ENCODE data around the gene ARMH1. TPM values are rescaled to one million over a fixed set of nuclear protein-coding genes. Genes with fewer than 3 reads are reported as not detected.

Gene ARMH1
- total RNA-seq, 3 donors from 2014 or later: 1.7 to 4.1 (median 2.3) TPM

GRCh38 chr1:44681905-44682882, 7.7 kb downstream of the ARMH1 start:
- no peak for DNase-seq

DNA sequence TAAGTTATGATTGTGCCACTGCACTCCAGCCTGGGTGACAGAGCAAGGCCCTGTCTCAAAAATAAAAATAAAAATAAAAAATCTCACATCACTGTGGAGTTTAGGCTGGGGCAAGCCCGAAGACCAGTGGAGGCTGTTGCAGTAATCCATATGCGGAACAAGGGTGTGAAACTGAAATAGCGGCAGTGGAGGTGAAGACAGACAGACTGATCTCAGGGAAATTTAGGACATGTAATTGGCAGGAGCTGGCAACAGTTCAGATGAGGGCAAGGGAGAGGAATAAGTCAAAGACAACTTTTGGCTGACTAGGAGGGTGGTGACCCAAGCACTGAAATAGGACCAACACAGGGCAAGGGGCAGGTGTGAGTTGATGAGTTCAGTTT, 8.4 kb downstream of the ARMH1 start:
- no peak for DNase-seq
- ATAC-seq: no peak
- Histone ChIP-seq H3K36me3 (ENCODE audit: low read depth) (no peaks in the 10 kb centered on the region), H3K4me1 (ENCODE audit: low read depth) (no peaks in the 10 kb centered on the region), H3K4me3 (no peak overlapping the region), H3K9me3 (no peaks in the 10 kb centered on the region)
- intact Hi-C loops (cut with DNase I, micrococcal nuclease): no loop called here
- TF ChIP-seq CTCF (IDR thresholded peaks at IDR 0.05): no peak

More at GRCh38 chr1:44681905-44682882, 7.7 kb downstream of the ARMH1 start:
- no peak for TF ChIP-seq CTCF (IDR thresholded peaks at IDR 0.05)
- intact Hi-C loops (cut with DNase I, micrococcal nuclease): no loop called here
- Histone ChIP-seq H3K9me3 (no peaks in the 10 kb centered on the region), H3K36me3 (ENCODE audit: low read depth) (no peaks in the 10 kb centered on the region), H3K4me3 (no peak overlapping the region), H3K4me1 (ENCODE audit: low read depth) (peaks cover 5% of the 10 kb centered on the region)
- ATAC-seq: peak; percentile 29

DNA sequence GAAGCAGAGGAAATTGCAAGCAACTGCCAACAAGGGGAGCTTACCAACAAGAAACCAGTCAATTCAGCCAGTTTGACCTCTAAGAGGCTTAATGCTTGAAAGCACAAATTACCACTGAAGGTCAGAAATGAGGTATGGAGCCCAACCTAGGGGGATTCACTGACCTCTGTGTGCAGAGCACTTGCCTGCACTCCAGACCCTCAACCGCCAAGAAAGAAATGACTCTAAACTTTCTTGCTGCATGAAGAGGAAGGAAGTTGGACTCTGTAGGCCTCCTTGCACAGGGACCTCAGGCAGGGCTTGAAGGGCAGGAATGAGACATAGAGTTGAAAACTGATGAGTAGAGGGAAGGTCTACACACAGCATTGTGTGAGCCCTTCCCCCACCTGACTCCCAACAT, 10.0 kb downstream of the ARMH1 start:
- no peaks in the 10 kb centered on the region for H3K36me3 ChIP-seq (ENCODE audit: low read depth)
- intact Hi-C loops (cut with DNase I, micrococcal nuclease): no loop called here
- no peaks in the 10 kb centered on the region for H3K4me1 ChIP-seq (ENCODE audit: low read depth)
- ATAC-seq: peak; percentile 21
- H3K9me3 ChIP-seq: no peaks in the 10 kb centered on the region
- DNase-seq: no peak
- H3K4me3 ChIP-seq: no peak overlapping the region
- no peak for TF ChIP-seq CTCF (IDR thresholded peaks at IDR 0.05)

DNA sequence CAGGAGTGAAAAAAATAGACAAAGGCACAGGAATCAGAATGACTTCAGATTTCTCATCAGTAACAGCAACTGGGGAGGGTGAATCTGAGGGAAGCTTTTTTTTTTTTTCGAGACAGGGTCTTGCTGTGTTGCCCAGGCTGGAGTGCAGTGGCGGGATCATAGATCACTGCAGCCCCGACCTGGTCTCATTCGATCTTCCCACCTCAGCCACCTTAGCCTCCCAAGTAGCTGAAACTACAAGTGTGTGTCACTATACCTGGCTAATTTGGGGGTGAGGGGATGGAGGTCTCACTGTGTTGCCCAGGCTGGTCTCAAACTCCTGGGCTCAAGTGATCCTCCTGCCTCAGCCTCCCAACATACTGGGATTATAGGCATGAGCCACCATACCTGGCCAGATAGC, 10.7 kb downstream of the ARMH1 start:
- Histone ChIP-seq H3K9me3 (no peaks in the 10 kb centered on the region), H3K4me1 (ENCODE audit: low read depth) (no peaks in the 10 kb centered on the region), H3K4me3 (no peak overlapping the region), H3K36me3 (ENCODE audit: low read depth) (no peaks in the 10 kb centered on the region)
- ATAC-seq: no peak
- TF ChIP-seq CTCF (IDR thresholded peaks at IDR 0.05): no peak
- intact Hi-C loops (cut with DNase I, micrococcal nuclease): no loop called here
- DNase-seq: no peak

DNA sequence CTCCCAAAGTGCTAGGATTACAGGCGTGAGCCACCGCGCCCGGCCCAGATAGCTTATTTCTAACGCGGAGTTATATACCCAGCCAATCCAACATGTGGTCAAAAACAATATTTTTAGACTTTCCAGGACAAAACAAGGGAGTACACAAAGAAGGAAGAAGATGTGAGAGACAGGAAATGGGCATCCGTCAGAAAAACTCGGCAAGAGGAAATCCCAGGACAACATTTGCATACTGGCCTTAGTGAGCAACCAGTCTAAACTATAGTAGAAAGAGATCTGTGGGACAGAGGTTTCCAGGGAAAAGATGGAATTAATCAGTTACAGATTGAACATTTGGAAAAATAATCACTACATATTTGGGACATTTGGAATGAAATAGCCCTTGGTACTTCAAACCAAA, 11.4 kb downstream of the ARMH1 start:
- Histone ChIP-seq H3K36me3 (ENCODE audit: low read depth) (no peaks in the 10 kb centered on the region), H3K4me3 (no peak overlapping the region), H3K4me1 (ENCODE audit: low read depth) (no peaks in the 10 kb centered on the region), H3K9me3 (no peaks in the 10 kb centered on the region)
- intact Hi-C loops (cut with DNase I, micrococcal nuclease): no loop called here
- ATAC-seq: no peak
- TF ChIP-seq CTCF (IDR thresholded peaks at IDR 0.05): no peak
- DNase-seq: no peak

Data from mucosa of descending colon (tissue), 3 donors.